Endothelial cell of umbilical vein (primary cell): ENCODE data around the gene OR1J2. TPM values are rescaled to one million over a fixed set of nuclear protein-coding genes. Genes with fewer than 3 reads are reported as not detected.

Experiments
- BruUV-seq: library from RNA; stranded (reverse); fragments of 400-500 nt; replicated peaks from 2 replicates; lab custom pipeline; 2021; lab: Mats Ljungman, UMichigan
- CTCF ChIA-PET: fragments of 300-600, 350-600 bp; sonication (Branson Sonifier 250); formaldehyde crosslinking; loops from one replicate; lab custom pipeline; 2021; ENCODE audit warnings: antibody characterized with exemption, inconsistent platforms; lab: Charles Lee
- POLR2A ChIA-PET: fragments of 300-600, 350-600 bp; sonication (Branson Sonifier 250); formaldehyde crosslinking; loops from one replicate; lab custom pipeline; 2021; ENCODE audit warnings: antibody characterized with exemption, inconsistent platforms; lab: Charles Lee
- DNase-seq: peaks from one replicate; pipeline ENCODE4 v3.0.0-alpha.2; 2011; ENCODE audit warnings: low read depth, low spot score
- FAIRE-seq: peaks from 2 replicates; lab custom pipeline; 2011; peaks lifted over from hg19 to GRCh38; lab: Jason Lieb, UNC
- H2AFZ ChIP-seq: 2 replicates; pipeline ENCODE4 v1.6.0; 2012; ENCODE audit warnings: low read depth, low read length, control low read depth, inconsistent platforms
- H3K27ac ChIP-seq: 2 replicates; pipeline ENCODE4 v1.5.1; 2011; ENCODE audit warnings: low read depth, mild to moderate bottlenecking, control low read depth, low read length, moderate library complexity; ENCODE audit not compliant: insufficient read depth
- H3K27me3 ChIP-seq, 2 experiments: 2 replicates each; pipeline versions ENCODE4 v1.6.0 to v1.6.1; 2011; ENCODE audit warnings: low read length in 2 of 2, mixed read lengths in 1 of 2; ENCODE audit not compliant: control insufficient read depth in 2 of 2, insufficient read depth in 2 of 2
- H3K36me3 ChIP-seq, 2 experiments: 2 replicates in 1 of 2; 3 replicates in 1 of 2; pipeline ENCODE4 v1.5.1; 2011; ENCODE audit warnings: low read length in 2 of 2, mild to moderate bottlenecking in 1 of 2, moderate library complexity in 1 of 2; ENCODE audit not compliant: control insufficient read depth in 2 of 2, insufficient read depth in 2 of 2; ENCODE audit errors: extremely low read depth in 1 of 2
- H3K4me1 ChIP-seq: 3 replicates; pipeline ENCODE4 v1.5.1; 2011; ENCODE audit warnings: mild to moderate bottlenecking, low read length; ENCODE audit not compliant: control insufficient read depth, insufficient read depth; ENCODE audit errors: extremely low read depth
- H3K4me2 ChIP-seq: 2 replicates; pipeline ENCODE4 v1.6.1; 2011; ENCODE audit warnings: low read length, control low read depth, mixed read lengths; ENCODE audit not compliant: insufficient read depth
- H3K4me3 ChIP-seq, 3 experiments: fragments of 200-600 bp in 1 of 3; sonication (generic), shearing (Covaris generic) in 1 of 3; replicated peaks in 1 of 3; 2 replicates each; pipeline ENCODE4 v1.5.1; 2011 to 2016; ENCODE audit warnings: control low read depth in 3 of 3, low read length in 3 of 3, mild to moderate bottlenecking in 2 of 3, inconsistent platforms in 1 of 3, low read depth in 1 of 3, moderate library complexity in 1 of 3; ENCODE audit not compliant: insufficient read depth in 1 of 3
- H3K79me2 ChIP-seq: 2 replicates; pipeline ENCODE4 v1.6.0; 2012; ENCODE audit warnings: low read length, inconsistent platforms; ENCODE audit not compliant: control insufficient read depth, insufficient read depth
- H3K9ac ChIP-seq: replicated peaks from 2 replicates; pipeline ENCODE3; 2011; ENCODE audit warnings: low read length, control low read depth; ENCODE audit not compliant: insufficient read depth; ENCODE audit errors: extremely low read depth
- H3K9me1 ChIP-seq: replicated peaks from 3 replicates; pipeline ENCODE4 v1.6.0; 2011; ENCODE audit warnings: mild to moderate bottlenecking, low read length; ENCODE audit not compliant: control insufficient read depth, insufficient read depth; ENCODE audit errors: extremely low read depth
- H3K9me3 ChIP-seq: replicated peaks from 2 replicates; pipeline ENCODE4 v1.5.1; 2012; ENCODE audit warnings: low read length, inconsistent platforms; ENCODE audit not compliant: control insufficient read depth, insufficient read depth
- H4K20me1 ChIP-seq: replicated peaks from 2 replicates; pipeline ENCODE3; 2011; ENCODE audit warnings: mild to moderate bottlenecking, low read length; ENCODE audit not compliant: control insufficient read depth, insufficient read depth; ENCODE audit errors: extremely low read depth
- EZH2 ChIP-seq: IDR thresholded peaks from 2 replicates; pipeline ENCODE4 v1.6.1; 2012; ENCODE audit warnings: borderline replicate concordance, low read depth, mild to moderate bottlenecking, moderate library complexity, low read length, inconsistent platforms; ENCODE audit not compliant: severe bottlenecking
- FOS ChIP-seq: IDR thresholded peaks from 2 replicates; pipeline ENCODE4 v1.6.1; 2011; ENCODE audit warnings: mild to moderate bottlenecking, low read length, moderate library complexity, borderline replicate concordance; ENCODE audit not compliant: insufficient read depth
- GATA2 ChIP-seq: IDR thresholded peaks from 2 replicates; pipeline ENCODE4 v1.7.0; 2011; ENCODE audit warnings: low read depth, mild to moderate bottlenecking, moderate library complexity, mixed read lengths, low read length; ENCODE audit not compliant: insufficient read length, insufficient read depth
- JUN ChIP-seq: IDR thresholded peaks from 2 replicates; pipeline ENCODE4 v1.6.1; 2011; ENCODE audit warnings: borderline replicate concordance, low read depth; ENCODE audit not compliant: insufficient read length, insufficient read depth
- MYC ChIP-seq: IDR thresholded peaks from one replicate; pipeline ENCODE4 v1.6.1; 2011; ENCODE audit warnings: mild to moderate bottlenecking, low read depth, low read length
- POLR2A ChIP-seq: IDR thresholded peaks from 2 replicates; pipeline ENCODE4 v1.6.1; 2012; ENCODE audit warnings: low read depth, mild to moderate bottlenecking, control low read depth, low read length
- POLR2AphosphoS5 ChIP-seq: IDR thresholded peaks from 2 replicates; pipeline ENCODE4 v1.6.1; 2012; ENCODE audit warnings: low read depth, mild to moderate bottlenecking, control low read depth, low read length, moderate library complexity; ENCODE audit not compliant: insufficient read depth
- dilution Hi-C: fragments of 300-500 bp; cut with MboI; formaldehyde crosslinking; loops from one replicate; pipeline ENCODE4 v1.15.0; 2019; ENCODE audit warnings: low sequenced_read_pairs; ENCODE audit not compliant: extremely low pct_ligation_motif_present
- intact Hi-C: fragments of 100-400 bp; cut with micrococcal nuclease; formaldehyde crosslinking; loops from one replicate; pipeline ENCODE4 v1.10.0; 2022
- polyA plus RNA-seq, 4 experiments: library from polyadenylated mRNA; depleted of rRNA in 3 of 4; stranded (reverse) in 3 of 4; unstranded in 1 of 4; fragments of >200 nt; gene quantifications; 2 replicates each; pipeline versions ENCODE4 v1.2.1 to v1.2.3, GENCODE V29; 2011 to 2012; ENCODE audit warnings: missing spikeins in 1 of 4
- total RNA-seq: library from RNA; stranded (reverse); gene quantifications from 2 replicates; pipeline ENCODE4 v1.2.3, GENCODE V29; 2021
- TF ChIP-seq, protein P1 (sequence below): IDR thresholded peaks from 2 replicates; pipeline ENCODE4 v1.6.1; 2011; ENCODE audit not compliant: insufficient read depth, insufficient read length
- TF ChIP-seq, protein P2 (sequence below), 2 donors: IDR thresholded peaks; 1 replicate in 1 of 2; 2 replicates in 1 of 2; pipeline ENCODE4 v1.5.1; 2011; ENCODE audit warnings: low read length in 2 of 2, mild to moderate bottlenecking in 2 of 2, moderate library complexity in 2 of 2, control low read depth in 1 of 2, inconsistent platforms in 1 of 2, low read depth in 1 of 2; ENCODE audit not compliant: insufficient read depth in 1 of 2; ENCODE audit errors: extremely low read depth in 1 of 2

The OR1J2 gene
- total and polyA plus RNA-seq, 2 donors (not counting 3 experiments of a cell fraction or from before 2014, with no cell fraction given): not detected

- ChIA-PET POLR2A (no interaction called here), CTCF (interaction anchor here (1.2 kb wide), 1 partner anchor 20 kb away, joined by 4 read pairs; no protein-coding TSS in a partner anchor)
- Histone ChIP-seq H3K9me3 (no peaks in the 10 kb centered on the region), H3K36me3 (no peaks in the 10 kb centered on the region), H3K9me1 (no peaks in the 10 kb centered on the region), H3K27ac (no peak within 1 kb of the TSS), H3K79me2 (no peaks in the 10 kb centered on the region), H3K9ac (no peak within 1 kb of the TSS), H4K20me1 (no peaks in the 10 kb centered on the region), H3K4me3 (no peak within 1 kb of the TSS), H2AFZ (no peak within 1 kb of the TSS), H3K4me2 (no peak within 1 kb of the TSS), H3K27me3 (peaks cover 4 to 9% of the 10 kb centered on the region in 2 experiments), H3K4me1 (no peaks in the 10 kb centered on the region)
- FAIRE-seq: no peak
- DNase-seq: no peak
- BruUV-seq: no TSS peak
- intact Hi-C loops (no loop called here), dilution Hi-C loops (no loop called here)
- no peak for TF ChIP-seq JUN
Observed at GRCh38 chr9:122518841-122519240, 8.2 kb downstream of the OR1J2 start, which contains the start of gene OR1J4. TSS of gene OR1J4 (plus strand) at chr9:122519141. CDS start at chr9:122519141, 0 bp downstream.

- ChIA-PET CTCF (no interaction called here), POLR2A (no interaction called here)
- H3K9me1 ChIP-seq: no peaks in the 10 kb centered on the region
- dilution Hi-C loops: no loop called here
- intact Hi-C loops: no loop called here
- no peak overlapping the region for H3K4me2 ChIP-seq
- no peak for TF ChIP-seq POLR2A
- TF ChIP-seq, protein P1, sequence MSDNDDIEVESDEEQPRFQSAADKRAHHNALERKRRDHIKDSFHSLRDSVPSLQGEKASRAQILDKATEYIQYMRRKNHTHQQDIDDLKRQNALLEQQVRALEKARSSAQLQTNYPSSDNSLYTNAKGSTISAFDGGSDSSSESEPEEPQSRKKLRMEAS: no peak
- TF ChIP-seq MYC: no peak
- TF ChIP-seq, protein P2, sequence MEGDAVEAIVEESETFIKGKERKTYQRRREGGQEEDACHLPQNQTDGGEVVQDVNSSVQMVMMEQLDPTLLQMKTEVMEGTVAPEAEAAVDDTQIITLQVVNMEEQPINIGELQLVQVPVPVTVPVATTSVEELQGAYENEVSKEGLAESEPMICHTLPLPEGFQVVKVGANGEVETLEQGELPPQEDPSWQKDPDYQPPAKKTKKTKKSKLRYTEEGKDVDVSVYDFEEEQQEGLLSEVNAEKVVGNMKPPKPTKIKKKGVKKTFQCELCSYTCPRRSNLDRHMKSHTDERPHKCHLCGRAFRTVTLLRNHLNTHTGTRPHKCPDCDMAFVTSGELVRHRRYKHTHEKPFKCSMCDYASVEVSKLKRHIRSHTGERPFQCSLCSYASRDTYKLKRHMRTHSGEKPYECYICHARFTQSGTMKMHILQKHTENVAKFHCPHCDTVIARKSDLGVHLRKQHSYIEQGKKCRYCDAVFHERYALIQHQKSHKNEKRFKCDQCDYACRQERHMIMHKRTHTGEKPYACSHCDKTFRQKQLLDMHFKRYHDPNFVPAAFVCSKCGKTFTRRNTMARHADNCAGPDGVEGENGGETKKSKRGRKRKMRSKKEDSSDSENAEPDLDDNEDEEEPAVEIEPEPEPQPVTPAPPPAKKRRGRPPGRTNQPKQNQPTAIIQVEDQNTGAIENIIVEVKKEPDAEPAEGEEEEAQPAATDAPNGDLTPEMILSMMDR (IDR thresholded peaks at IDR 0.05; ENCODE audit: extremely low read depth in 1 of 2, insufficient read depth in 1 of 2, low read depth in 1 of 2, low read length in 2 of 2): no peak
- TF ChIP-seq JUN: no peak
- TF ChIP-seq GATA2: no peak
- TF ChIP-seq POLR2AphosphoS5: no peak
- no peak for TF ChIP-seq FOS
- TF ChIP-seq EZH2: no peak
- no peak for FAIRE-seq
- H3K4me1 ChIP-seq: no peaks in the 10 kb centered on the region
- no peaks in the 10 kb centered on the region for H3K36me3 ChIP-seq
- no peak overlapping the region for H3K4me3 ChIP-seq
- H3K27me3 ChIP-seq: peaks cover 4 to 9% of the 10 kb centered on the region in 2 experiments
- no peak overlapping the region for H2AFZ ChIP-seq
- no peak overlapping the region for H3K9ac ChIP-seq
- H3K9me3 ChIP-seq: no peaks in the 10 kb centered on the region
- no peak for DNase-seq
- H3K27ac ChIP-seq: no peak overlapping the region
- no TSS peak for BruUV-seq
- H4K20me1 ChIP-seq: no peaks in the 10 kb centered on the region
- no peaks in the 10 kb centered on the region for H3K79me2 ChIP-seq
Observed at GRCh38 chr9:122519376-122519775, 8.8 kb downstream of the OR1J2 start.
